SK-N-SH treated with all-trans-retinoic acid at 6 μM for 48 hours (cell line): ENCODE results near the gene PLEKHM3.

Experiments used
- ATAC-seq: fragments of 200-7000 bp; cut with Tn5 transposase; 3 replicates; pipeline ENCODE4 v1.9.1; 2020; ENCODE audit warnings: mild to moderate bottlenecking, moderate library complexity
- ARNTL ChIP-seq: fragments of 450-650 bp; formaldehyde crosslinking; IDR thresholded peaks from 2 replicates; pipeline ENCODE4 v1.5.0; 2020; ENCODE audit warnings: low read depth, mild to moderate bottlenecking, moderate library complexity, borderline replicate concordance
- BACH2 ChIP-seq: fragments of 250-450 bp; sonication (Bioruptor Pico); IDR thresholded peaks from 2 replicates; pipeline ENCODE4 v1.9.0; 2021; ENCODE audit warnings: mild to moderate bottlenecking, borderline replicate concordance
- CSDC2 ChIP-seq: fragments of 250-450 bp; sonication (Bioruptor Pico); IDR thresholded peaks from 2 replicates; pipeline ENCODE4 v1.5.0; 2020; ENCODE audit warnings: mild to moderate bottlenecking, moderate library complexity
- ESRRG ChIP-seq: fragments of 250-450 bp; sonication (Bioruptor Pico); IDR thresholded peaks from 2 replicates; pipeline ENCODE4 v1.6.1; 2021; ENCODE audit warnings: mild to moderate bottlenecking
- GLIS3 ChIP-seq: fragments of 250-450 bp; sonication (Bioruptor Pico); IDR thresholded peaks from 2 replicates; pipeline ENCODE4 v1.5.0; 2020; ENCODE audit warnings: mild to moderate bottlenecking, moderate library complexity
- ISL1 ChIP-seq: fragments of 250-450 bp; sonication (Bioruptor Pico); IDR thresholded peaks from 2 replicates; pipeline ENCODE4 v2.1.2; 2022; ENCODE audit warnings: mild to moderate bottlenecking, moderate library complexity
- OSR1 ChIP-seq: fragments of 250-450 bp; sonication (Bioruptor Pico); IDR thresholded peaks from 2 replicates; pipeline ENCODE4 v1.8.0; 2022; ENCODE audit warnings: moderate library complexity, mild to moderate bottlenecking, inconsistent platforms
- PATZ1 ChIP-seq: fragments of 250-450 bp; sonication (Bioruptor Pico); IDR thresholded peaks from 2 replicates; pipeline ENCODE4 v1.8.0; 2020; ENCODE audit warnings: mild to moderate bottlenecking, moderate library complexity, borderline replicate concordance
- POU6F1 ChIP-seq: fragments of 250-450 bp; sonication (Bioruptor Pico); IDR thresholded peaks from 2 replicates; pipeline ENCODE4 v1.8.0; 2021; ENCODE audit warnings: low read depth, mild to moderate bottlenecking, moderate library complexity, borderline replicate concordance
- PPARA ChIP-seq: fragments of 250-450 bp; sonication (Bioruptor Pico); IDR thresholded peaks from 2 replicates; pipeline ENCODE4 v1.5.0; 2020; ENCODE audit warnings: mild to moderate bottlenecking, borderline replicate concordance
- RARB ChIP-seq: fragments of 250-450 bp; sonication (Bioruptor Pico); IDR thresholded peaks from 2 replicates; pipeline ENCODE4 v1.8.0; 2021; ENCODE audit warnings: mild to moderate bottlenecking, moderate library complexity
- SNAI2 ChIP-seq: fragments of 250-450 bp; sonication (Bioruptor Pico); IDR thresholded peaks from 2 replicates; pipeline ENCODE4 v1.5.0; 2020; ENCODE audit warnings: mild to moderate bottlenecking, moderate library complexity
- TCF4 ChIP-seq: fragments of 250-450 bp; sonication (Bioruptor Pico); IDR thresholded peaks from 2 replicates; pipeline ENCODE4 v1.8.0; 2021; ENCODE audit warnings: mild to moderate bottlenecking, moderate library complexity, borderline replicate concordance
- TOX ChIP-seq: fragments of 250-450 bp; sonication (Bioruptor Pico); IDR thresholded peaks from 2 replicates; pipeline ENCODE4 v1.8.0; 2021; ENCODE audit warnings: mild to moderate bottlenecking, moderate library complexity, borderline replicate concordance
- TSHZ2 ChIP-seq: fragments of 250-450 bp; sonication (Bioruptor Pico); IDR thresholded peaks from 2 replicates; pipeline ENCODE4 v1.5.0; 2020; ENCODE audit warnings: mild to moderate bottlenecking, moderate library complexity
- ZC3H10 ChIP-seq: fragments of 250-450 bp; sonication (Bioruptor Pico); IDR thresholded peaks from 2 replicates; pipeline ENCODE4 v1.5.1; 2021; ENCODE audit warnings: mild to moderate bottlenecking, moderate library complexity
- ZFP3 ChIP-seq: fragments of 250-450 bp; sonication (Bioruptor Pico); IDR thresholded peaks from 2 replicates; pipeline ENCODE4 v1.5.0; 2020; ENCODE audit warnings: mild to moderate bottlenecking, moderate library complexity
- ZFP30 ChIP-seq: fragments of 450-650 bp; formaldehyde crosslinking; IDR thresholded peaks from 2 replicates; pipeline ENCODE4 v1.5.0; 2022; ENCODE audit warnings: mild to moderate bottlenecking, moderate library complexity
- ZNF565 ChIP-seq: fragments of 450-650 bp; formaldehyde crosslinking; conservative IDR thresholded peaks from 2 replicates; pipeline ENCODE4 v1.5.0; 2020; ENCODE audit warnings: low read depth, mild to moderate bottlenecking, moderate library complexity
- ZNF70 ChIP-seq: fragments of 450-650 bp; formaldehyde crosslinking; IDR thresholded peaks from 2 replicates; pipeline ENCODE4 v1.5.0; 2020; ENCODE audit warnings: mild to moderate bottlenecking, moderate library complexity
- ZNF8 ChIP-seq: fragments of 450-650 bp; formaldehyde crosslinking; IDR thresholded peaks from 2 replicates; pipeline ENCODE4 v1.5.0; 2020; ENCODE audit warnings: mild to moderate bottlenecking, moderate library complexity
- TF ChIP-seq, protein P1 (sequence below): fragments of 250-450 bp; sonication (Bioruptor Pico); IDR thresholded peaks from 2 replicates; pipeline ENCODE4 v1.5.1; 2020; ENCODE audit warnings: low read depth, mild to moderate bottlenecking, moderate library complexity
- TF ChIP-seq, protein P2 (sequence below): fragments of 250-450 bp; sonication (Bioruptor Pico); IDR thresholded peaks from 2 replicates; pipeline ENCODE4 v1.5.1; 2021; ENCODE audit warnings: mild to moderate bottlenecking, moderate library complexity

PLEKHM3 gene

GRCh38 chr2:207991944-207992343 is 33.4 kb downstream of the PLEKHM3 start:
- TF ChIP-seq GLIS3 (CRISPR knock-in tag), result no peak
- TF ChIP-seq ZNF565 (CRISPR knock-in tag), result no peak
- no peak for TF ChIP-seq CSDC2 (CRISPR knock-in tag)
- no peak for TF ChIP-seq TCF4
- TF ChIP-seq ESRRG (CRISPR knock-in tag), result no peak
- TF ChIP-seq ZC3H10 (CRISPR knock-in tag), result no peak
- TF ChIP-seq TOX (CRISPR knock-in tag), result no peak
- no peak for TF ChIP-seq ZNF8 (CRISPR knock-in tag)
- no peak for TF ChIP-seq ZFP30 (CRISPR knock-in tag)
- no peak for ATAC-seq

GRCh38 chr2:207990784-207991183 is 34.5 kb downstream of the PLEKHM3 start:
- TF ChIP-seq ESRRG (CRISPR knock-in tag) (no peak), PPARA (no peak), GLIS3 (CRISPR knock-in tag) (no peak), ISL1 (CRISPR knock-in tag) (no peak), ARNTL (CRISPR knock-in tag) (no peak), BACH2 (CRISPR knock-in tag) (no peak), POU6F1 (CRISPR knock-in tag) (no peak), TCF4 (no peak), OSR1 (CRISPR knock-in tag) (no peak), ZC3H10 (CRISPR knock-in tag) (no peak), TOX (CRISPR knock-in tag) (no peak), SNAI2 (CRISPR knock-in tag) (no peak), PATZ1 (CRISPR knock-in tag) (no peak), RARB (CRISPR knock-in tag) (no peak), ZNF8 (CRISPR knock-in tag) (no peak)
- TF ChIP-seq, protein P1, sequence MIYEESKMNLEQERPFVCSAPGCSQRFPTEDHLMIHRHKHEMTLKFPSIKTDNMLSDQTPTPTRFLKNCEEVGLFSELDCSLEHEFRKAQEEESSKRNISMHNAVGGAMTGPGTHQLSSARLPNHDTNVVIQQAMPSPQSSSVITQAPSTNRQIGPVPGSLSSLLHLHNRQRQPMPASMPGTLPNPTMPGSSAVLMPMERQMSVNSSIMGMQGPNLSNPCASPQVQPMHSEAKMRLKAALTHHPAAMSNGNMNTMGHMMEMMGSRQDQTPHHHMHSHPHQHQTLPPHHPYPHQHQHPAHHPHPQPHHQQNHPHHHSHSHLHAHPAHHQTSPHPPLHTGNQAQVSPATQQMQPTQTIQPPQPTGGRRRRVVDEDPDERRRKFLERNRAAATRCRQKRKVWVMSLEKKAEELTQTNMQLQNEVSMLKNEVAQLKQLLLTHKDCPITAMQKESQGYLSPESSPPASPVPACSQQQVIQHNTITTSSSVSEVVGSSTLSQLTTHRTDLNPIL (CRISPR knock-in tag), result no peak
- TF ChIP-seq, protein P2, sequence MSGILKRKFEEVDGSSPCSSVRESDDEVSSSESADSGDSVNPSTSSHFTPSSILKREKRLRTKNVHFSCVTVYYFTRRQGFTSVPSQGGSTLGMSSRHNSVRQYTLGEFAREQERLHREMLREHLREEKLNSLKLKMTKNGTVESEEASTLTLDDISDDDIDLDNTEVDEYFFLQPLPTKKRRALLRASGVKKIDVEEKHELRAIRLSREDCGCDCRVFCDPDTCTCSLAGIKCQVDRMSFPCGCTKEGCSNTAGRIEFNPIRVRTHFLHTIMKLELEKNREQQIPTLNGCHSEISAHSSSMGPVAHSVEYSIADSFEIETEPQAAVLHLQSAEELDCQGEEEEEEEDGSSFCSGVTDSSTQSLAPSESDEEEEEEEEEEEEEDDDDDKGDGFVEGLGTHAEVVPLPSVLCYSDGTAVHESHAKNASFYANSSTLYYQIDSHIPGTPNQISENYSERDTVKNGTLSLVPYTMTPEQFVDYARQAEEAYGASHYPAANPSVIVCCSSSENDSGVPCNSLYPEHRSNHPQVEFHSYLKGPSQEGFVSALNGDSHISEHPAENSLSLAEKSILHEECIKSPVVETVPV, result no peak
- ATAC-seq, result no peak

DNA sequence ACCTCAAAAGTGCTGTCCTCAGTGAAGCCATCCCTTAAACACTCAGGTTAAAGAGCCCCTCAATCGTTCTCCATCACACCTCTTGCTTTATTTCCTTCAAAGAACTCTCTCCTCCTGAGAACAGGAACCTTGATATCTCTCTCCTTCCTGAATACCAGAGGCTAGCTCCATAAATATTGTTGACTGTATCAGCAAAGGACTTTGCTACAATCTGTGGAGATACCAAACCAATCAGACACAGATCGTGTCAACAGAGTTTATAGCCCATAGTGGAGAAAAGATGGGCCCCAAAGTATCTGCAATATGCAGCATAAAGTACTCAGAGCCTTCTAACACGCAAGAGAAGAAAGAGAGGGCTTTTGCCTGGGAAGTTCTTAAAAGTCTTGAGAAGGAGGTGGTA is 36.4 kb downstream of the PLEKHM3 start:
- ATAC-seq, result no peak
- TF ChIP-seq PATZ1 (CRISPR knock-in tag) (no peak), ZNF565 (CRISPR knock-in tag) (no peak), GLIS3 (CRISPR knock-in tag) (no peak), ZNF8 (CRISPR knock-in tag) (no peak), ZNF70 (CRISPR knock-in tag) (no peak), TCF4 (no peak), ZFP3 (CRISPR knock-in tag) (no peak), POU6F1 (CRISPR knock-in tag) (no peak), ZFP30 (CRISPR knock-in tag) (no peak), CSDC2 (CRISPR knock-in tag) (no peak), RARB (CRISPR knock-in tag) (no peak), ISL1 (CRISPR knock-in tag) (no peak), TSHZ2 (CRISPR knock-in tag) (no peak)
- TF ChIP-seq, protein P1 (CRISPR knock-in tag), result no peak
